Esophagus muscularis mucosa (tissue), 4 donors: ENCODE results near the gene LIX1L. TPM values are rescaled to one million over a fixed set of nuclear protein-coding genes. Genes with fewer than 3 reads are reported as not detected.

Experiments
- DNase-seq: peaks from one replicate; pipeline ENCODE4 v3.0.0-alpha.2; 2017; ENCODE audit errors: extremely low spot score
- H3K27ac ChIP-seq, 4 donors: fragments of 200-600 bp; sonication (generic); replicated peaks in 1 of 4; 1 replicate in 3 of 4; 2 replicates in 1 of 4; pipeline ENCODE4 v1.5.1; 2016 to 2019; ENCODE audit warnings: mild to moderate bottlenecking in 1 of 4
- H3K27me3 ChIP-seq, 4 donors: fragments of 200-600 bp; sonication (generic); one replicate each; pipeline versions ENCODE4 v1.5.1 to v1.6.0; 2016 to 2019
- H3K36me3 ChIP-seq, 4 donors: fragments of 200-600 bp; sonication (generic); one replicate each; pipeline ENCODE4 v1.5.1; 2016 to 2019
- H3K4me1 ChIP-seq, 4 donors: fragments of 200-600 bp; sonication (generic); one replicate each; pipeline ENCODE4 v1.5.1; 2016 to 2019
- H3K4me3 ChIP-seq, 4 donors: fragments of 200-600 bp; sonication (generic); 1 replicate in 2 of 4; 2 replicates in 2 of 4; pipeline ENCODE4 v1.5.1; 2016 to 2019; ENCODE audit warnings: mild to moderate bottlenecking in 4 of 4, moderate library complexity in 1 of 4
- H3K9me3 ChIP-seq, 4 donors: fragments of 200-600 bp; sonication (generic); 1 replicate in 3 of 4; 2 replicates in 1 of 4; pipeline ENCODE4 v1.5.1; 2016 to 2019
- CTCF ChIP-seq, 3 experiments: fragments of 200-600 bp in 2 of 3; fragments of 450-650 bp in 1 of 3; sonication (generic) in 2 of 3; IDR thresholded peaks; one replicate each; pipeline ENCODE4 v1.5.1; 2017 to 2019; ENCODE audit warnings: antibody characterized with exemption in 3 of 3, mild to moderate bottlenecking in 2 of 3, moderate library complexity in 1 of 3
- EP300 ChIP-seq: sonication (generic); formaldehyde crosslinking; IDR thresholded peaks from one replicate; pipeline ENCODE4 v1.6.1; 2017; ENCODE audit warnings: antibody characterized with exemption
- POLR2A ChIP-seq: fragments of 450-650 bp; IDR thresholded peaks from one replicate; pipeline ENCODE4 v1.6.1; 2017; ENCODE audit warnings: antibody characterized with exemption, moderate library complexity, mild to moderate bottlenecking, low read depth
- POLR2AphosphoS5 ChIP-seq, 2 donors: sonication (generic); formaldehyde crosslinking; IDR thresholded peaks; one replicate each; pipeline ENCODE4 v1.6.1; 2017; ENCODE audit warnings: antibody characterized with exemption in 2 of 2
- WGBS: methylation state at CpG from one replicate; pipeline ENCODE4 v1.1.5; 2018; 5-methylcytosine and 5-hydroxymethylcytosine counted together
- intact Hi-C: fragments of 100-400 bp; cut with DNase I; formaldehyde crosslinking; loops from one replicate; pipeline ENCODE4 v1.15.1; 2023
- total RNA-seq, 4 donors: library from RNA; depleted of rRNA; stranded (reverse); fragments of >200 nt; gene quantifications; one replicate each; pipeline versions ENCODE4 v1.1.0 to v1.2.1, GENCODE V29; 2016

LIX1L gene
- total RNA-seq, 4 donors from 2014 or later, result 33.2 to 55.0 (median 41.7) TPM

- Histone ChIP-seq H3K27ac (peak overlapping the region; percentile 98 to 100 (median 98)), H3K27me3 (no peaks in the 10 kb centered on the region), H3K4me1 (peaks cover 43 to 76% (median 74%) of the 10 kb centered on the region in 4 donors), H3K9me3 (no peaks in the 10 kb centered on the region), H3K4me3 (peak overlapping the region; percentile 69 to 98 (median 86)), H3K36me3 (peaks cover 0 to 4% (median 1%) of the 10 kb centered on the region in 4 donors)
- intact Hi-C loops, result no loop called here
- 0% methylated on average over 3 of the region's 3 CpGs for WGBS
- no peak for DNase-seq
- TF ChIP-seq POLR2AphosphoS5 (IDR thresholded peaks at IDR 0.05), result no peak
- no peak for TF ChIP-seq POLR2A
- no peak for TF ChIP-seq EP300
- TF ChIP-seq CTCF (IDR thresholded peaks at IDR 0.05), result no peak
Observed at GRCh38 chr1:145956781-145957442, 905 bp downstream of the LIX1L start.

GRCh38 chr1:145956361-145956760 lies 1.5 kb downstream of the LIX1L start:
- Histone ChIP-seq H3K36me3 (peaks cover 0 to 4% (median 2%) of the 10 kb centered on the region in 4 donors), H3K9me3 (no peaks in the 10 kb centered on the region), H3K4me1 (peaks cover 44 to 76% (median 71%) of the 10 kb centered on the region in 4 donors), H3K4me3 (peak overlapping the region; percentile 69 to 98 (median 86)), H3K27me3 (no peaks in the 10 kb centered on the region), H3K27ac (peak overlapping the region; percentile 98 to 100 (median 98))
- DNase-seq, result no peak
- intact Hi-C loops, result no loop called here
- TF ChIP-seq EP300 (no peak), POLR2AphosphoS5 (IDR thresholded peaks at IDR 0.05) (no peak), CTCF (IDR thresholded peaks at IDR 0.05) (no peak), POLR2A (no peak)

GRCh38 chr1:145955436-145955835 lies 2.4 kb downstream of the LIX1L start:
- intact Hi-C loops, result no loop called here
- Histone ChIP-seq H3K4me1 (peaks cover 47 to 79% (median 74%) of the 10 kb centered on the region in 4 donors), H3K27ac (peak overlapping the region; percentile 98 to 100 (median 98))

GRCh38 chr1:145953861-145954260 lies 4.0 kb downstream of the LIX1L start:
- Histone ChIP-seq H3K4me1 (peaks cover 43 to 80% (median 74%) of the 10 kb centered on the region in 4 donors), H3K4me3 (no peak overlapping the region), H3K36me3 (peaks cover 0 to 4% (median 2%) of the 10 kb centered on the region in 4 donors), H3K27ac (peak overlapping the region; percentile 4 to 98 (median 38)), H3K27me3 (no peaks in the 10 kb centered on the region), H3K9me3 (no peaks in the 10 kb centered on the region)
- 78% methylated on average over 6 of the region's 6 CpGs for WGBS
- TF ChIP-seq POLR2A, result no peak
- no peak for TF ChIP-seq POLR2AphosphoS5 (IDR thresholded peaks at IDR 0.05)
- TF ChIP-seq CTCF (IDR thresholded peaks at IDR 0.05), result no peak
- no peak for TF ChIP-seq EP300
- DNase-seq, result no peak
- intact Hi-C loops, result no loop called here

More at GRCh38 chr1:145955436-145955835, 2.4 kb downstream of the LIX1L start:
- 8% methylated on average over 2 of the region's 2 CpGs for WGBS
- H3K4me3 ChIP-seq, result peak overlapping the region; percentile 21 to 98 (median 76)
- no peaks in the 10 kb centered on the region for H3K27me3 ChIP-seq
- no peak for DNase-seq
- no peaks in the 10 kb centered on the region for H3K9me3 ChIP-seq
- H3K36me3 ChIP-seq, result peaks cover 0 to 4% (median 2%) of the 10 kb centered on the region in 4 donors
- TF ChIP-seq POLR2A (no peak), EP300 (no peak), POLR2AphosphoS5 (IDR thresholded peaks at IDR 0.05) (no peak), CTCF (IDR thresholded peaks at IDR 0.05) (no peak)

- TF ChIP-seq POLR2A (no peak), POLR2AphosphoS5 (IDR thresholded peaks at IDR 0.05) (no peak), EP300 (no peak), CTCF (IDR thresholded peaks at IDR 0.05) (no peak)
- 98% methylated on average over 3 of the region's 3 CpGs for WGBS
- no peak for DNase-seq
- peaks cover 39 to 81% (median 72%) of the 10 kb centered on the region in 4 donors for H3K4me1 ChIP-seq
- peak overlapping the region in 2 of 4 donors; percentile 52 to 98 for H3K27ac ChIP-seq
- H3K9me3 ChIP-seq, result no peaks in the 10 kb centered on the region
- intact Hi-C loops, result no loop called here
- H3K4me3 ChIP-seq, result no peak overlapping the region
- peaks cover 0 to 5% (median 2%) of the 10 kb centered on the region in 4 donors for H3K36me3 ChIP-seq
- H3K27me3 ChIP-seq, result no peaks in the 10 kb centered on the region
Observed at GRCh38 chr1:145952903-145953302, 4.9 kb downstream of the LIX1L start.
